ENCODE measurements around the gene BHLHE23.
A peak's percentile ranks its signal among the peaks of the same experiment; 100 is the strongest.

Gene BHLHE23

GRCh38 chr20:63009045-63009961, 2.5 kb upstream of the BHLHE23 start:
- peak; percentile 39 for DNase-seq (ENCODE audit: low spot score)

GRCh38 chr20:63008541-63009044, 1.8 kb upstream of the BHLHE23 start:
- DNase-seq (ENCODE audit: low spot score): no peak

GRCh38 chr20:63007646-63008488, 1.1 kb upstream of the BHLHE23 start:
- no peak for DNase-seq (ENCODE audit: low spot score)

- no peak for DNase-seq (ENCODE audit: low spot score)
Measured at GRCh38 chr20:63007360-63007645, 539 bp upstream of the BHLHE23 start.

GRCh38 chr20:63005862-63006539, 763 bp downstream of the BHLHE23 start:
- DNase-seq (ENCODE audit: low spot score): no peak

- no peak for DNase-seq (ENCODE audit: low spot score)
Measured at GRCh38 chr20:63005365-63005861, 1.4 kb downstream of the BHLHE23 start.

GRCh38 chr20:63004607-63005364, 2.0 kb downstream of the BHLHE23 start:
- DNase-seq (ENCODE audit: low spot score): no peak

- no peak for DNase-seq (ENCODE audit: low spot score)
Measured at GRCh38 chr20:63003546-63003945, 3.2 kb downstream of the BHLHE23 start.

- no peak for DNase-seq (ENCODE audit: low spot score)
Measured at GRCh38 chr20:63002511-63002910, 4.3 kb downstream of the BHLHE23 start.

GRCh38 chr20:63000958-63001357, 5.8 kb downstream of the BHLHE23 start:
- no peak for DNase-seq (ENCODE audit: low spot score)

GRCh38 chr20:63000036-63000435, 6.7 kb downstream of the BHLHE23 start:
- no peak for DNase-seq (ENCODE audit: low spot score)

GRCh38 chr20:62999580-62999979, 7.2 kb downstream of the BHLHE23 start:
- DNase-seq (ENCODE audit: low spot score): no peak

- DNase-seq (ENCODE audit: low spot score): no peak
Measured at GRCh38 chr20:62998449-62998848, 8.3 kb downstream of the BHLHE23 start.

GRCh38 chr20:62997417-62998035, 9.2 kb downstream of the BHLHE23 start:
- no peak for DNase-seq (ENCODE audit: low spot score)

GRCh38 chr20:62996596-62996982, 10.2 kb downstream of the BHLHE23 start:
- DNase-seq (ENCODE audit: low spot score): no peak

GRCh38 chr20:62995898-62996595, 10.7 kb downstream of the BHLHE23 start:
- no peak for DNase-seq (ENCODE audit: low spot score)

GRCh38 chr20:62995481-62995880, 11.3 kb downstream of the BHLHE23 start:
- no peak for DNase-seq (ENCODE audit: low spot score)

- no peak for DNase-seq (ENCODE audit: low spot score)
Measured at GRCh38 chr20:62994869-62995281, 11.9 kb downstream of the BHLHE23 start.

- DNase-seq (ENCODE audit: low spot score): no peak
Measured at GRCh38 chr20:62993856-62994494, 12.8 kb downstream of the BHLHE23 start.

- no peak for DNase-seq (ENCODE audit: low spot score)
Measured at GRCh38 chr20:62991863-62992262, 14.9 kb downstream of the BHLHE23 start.
